ENCODE measurements around the gene OR6B1. TPM values are rescaled to one million over a fixed set of nuclear protein-coding genes. Genes with fewer than 3 reads are reported as not detected.
A peak's percentile ranks its signal among the peaks of the same experiment; 100 is the strongest.

OR6B1 gene
- total RNA-seq, 2 donors from 2014 or later: not detected

DNA sequence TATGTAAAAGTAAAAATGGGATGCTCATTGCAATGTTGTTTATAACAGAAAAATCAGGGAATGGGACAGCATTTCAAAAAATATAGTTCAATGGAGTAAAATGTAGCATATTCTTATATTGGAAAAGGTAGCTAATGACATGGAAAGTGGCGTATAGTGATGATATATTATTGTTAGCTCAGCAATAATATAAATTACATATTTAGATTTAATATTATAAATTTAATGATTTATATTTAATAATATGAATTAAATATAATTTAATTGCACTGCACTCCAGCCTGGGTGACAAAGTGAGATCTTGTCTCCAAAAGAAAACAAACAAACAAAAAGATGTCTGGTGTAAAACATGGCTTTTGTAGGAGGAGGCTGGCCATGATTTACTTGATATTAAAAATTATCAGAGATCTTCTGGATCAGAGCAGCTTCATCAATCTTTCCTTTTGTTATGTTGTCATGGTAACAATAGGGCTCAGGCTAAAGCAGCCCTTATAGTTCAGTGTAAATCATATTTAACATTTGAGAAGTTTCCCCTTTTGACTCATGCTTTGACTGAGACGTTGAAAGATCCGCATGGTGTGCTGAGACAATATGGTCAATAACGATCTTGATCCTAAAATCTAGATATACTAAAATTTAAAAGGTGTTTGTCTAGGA is 23.2 kb downstream of the OR6B1 start:
- Histone ChIP-seq H3K36me3 (replicated peaks in 1 of 2; ENCODE audit: insufficient read depth in 1 of 2, low read depth in 2 of 2) (no peaks in the 10 kb centered on the region), H3K27me3 (no peaks in the 10 kb centered on the region), H3K27ac (no peak overlapping the region), H3K9me3 (no peaks in the 10 kb centered on the region), H3K4me1 (no peaks in the 10 kb centered on the region), H3K4me3 (no peak overlapping the region)
- no peak for DNase-seq
- intact Hi-C loops (cut with DNase I): no loop called here
- ATAC-seq: no peak
- WGBS, 2 donors: 75 to 81% methylated on average over 4 of the region's 4 CpGs
- TF ChIP-seq, protein P1, sequence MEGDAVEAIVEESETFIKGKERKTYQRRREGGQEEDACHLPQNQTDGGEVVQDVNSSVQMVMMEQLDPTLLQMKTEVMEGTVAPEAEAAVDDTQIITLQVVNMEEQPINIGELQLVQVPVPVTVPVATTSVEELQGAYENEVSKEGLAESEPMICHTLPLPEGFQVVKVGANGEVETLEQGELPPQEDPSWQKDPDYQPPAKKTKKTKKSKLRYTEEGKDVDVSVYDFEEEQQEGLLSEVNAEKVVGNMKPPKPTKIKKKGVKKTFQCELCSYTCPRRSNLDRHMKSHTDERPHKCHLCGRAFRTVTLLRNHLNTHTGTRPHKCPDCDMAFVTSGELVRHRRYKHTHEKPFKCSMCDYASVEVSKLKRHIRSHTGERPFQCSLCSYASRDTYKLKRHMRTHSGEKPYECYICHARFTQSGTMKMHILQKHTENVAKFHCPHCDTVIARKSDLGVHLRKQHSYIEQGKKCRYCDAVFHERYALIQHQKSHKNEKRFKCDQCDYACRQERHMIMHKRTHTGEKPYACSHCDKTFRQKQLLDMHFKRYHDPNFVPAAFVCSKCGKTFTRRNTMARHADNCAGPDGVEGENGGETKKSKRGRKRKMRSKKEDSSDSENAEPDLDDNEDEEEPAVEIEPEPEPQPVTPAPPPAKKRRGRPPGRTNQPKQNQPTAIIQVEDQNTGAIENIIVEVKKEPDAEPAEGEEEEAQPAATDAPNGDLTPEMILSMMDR (IDR thresholded peaks at IDR 0.05): no peak
- no peak for TF ChIP-seq POLR2A (IDR thresholded peaks at IDR 0.05)

DNA sequence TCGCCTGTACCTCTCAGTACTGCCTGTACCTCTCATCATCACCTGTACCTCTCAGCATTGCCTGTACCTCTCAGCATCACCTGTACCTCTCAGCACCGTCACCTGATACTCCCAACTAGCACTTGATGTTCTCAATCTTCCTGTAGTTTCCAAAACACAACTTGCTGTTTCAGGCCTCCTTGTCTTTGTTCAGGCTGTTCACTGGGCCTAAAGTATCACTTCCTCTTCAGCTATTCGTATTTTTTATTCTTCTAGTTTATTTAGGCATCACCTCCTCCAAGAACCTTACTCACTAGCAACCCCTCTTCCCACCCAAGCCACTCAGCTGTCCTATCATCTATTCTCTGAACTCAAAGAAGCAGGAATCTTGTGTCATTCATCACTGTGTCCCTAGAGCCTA is 24.1 kb downstream of the OR6B1 start:
- 69 to 71% methylated on average over 3 of the region's 3 CpGs for WGBS, 2 donors
- TF ChIP-seq, protein P1 (IDR thresholded peaks at IDR 0.05): no peak
- no peak for TF ChIP-seq POLR2A (IDR thresholded peaks at IDR 0.05)
- no peaks in the 10 kb centered on the region for H3K36me3 ChIP-seq (replicated peaks in 1 of 2; ENCODE audit: insufficient read depth in 1 of 2, low read depth in 2 of 2)

DNA sequence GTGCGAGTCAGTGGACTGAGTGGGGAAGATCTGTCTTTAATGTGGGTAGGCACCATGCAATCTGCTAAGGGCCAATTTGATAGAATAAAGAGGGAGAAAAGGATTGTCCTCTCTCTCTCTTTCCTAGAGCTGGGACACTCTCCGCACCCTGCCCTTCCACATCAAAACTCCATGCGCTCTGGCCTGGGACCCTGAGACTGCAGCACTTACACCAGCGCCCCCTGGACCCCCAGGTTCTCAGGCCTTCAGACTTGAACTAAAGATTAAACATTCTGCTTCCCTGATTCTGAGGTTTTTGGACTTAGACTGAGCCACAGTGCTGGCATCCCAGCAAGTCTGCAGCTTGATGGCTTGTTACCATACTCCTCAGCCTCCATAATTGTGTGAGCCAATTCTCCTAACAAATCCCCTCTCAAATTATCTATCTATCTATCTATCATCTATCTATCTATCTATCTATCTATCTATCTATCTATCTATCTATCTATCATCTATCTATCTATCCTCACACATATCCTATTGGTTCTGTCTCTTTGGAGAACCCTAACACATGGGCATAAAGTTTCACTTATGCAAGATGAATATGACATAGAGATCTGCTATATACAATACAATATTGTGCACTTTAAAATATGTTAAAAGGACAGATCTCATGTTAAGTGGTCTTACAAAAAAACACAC is 26.2 kb downstream of the OR6B1 start:
- ATAC-seq: no peak
- H3K27me3 ChIP-seq: no peaks in the 10 kb centered on the region
- H3K36me3 ChIP-seq (replicated peaks in 1 of 2; ENCODE audit: insufficient read depth in 1 of 2, low read depth in 2 of 2): no peaks in the 10 kb centered on the region
- TF ChIP-seq, protein P1 (IDR thresholded peaks at IDR 0.05): no peak
- TF ChIP-seq POLR2A (IDR thresholded peaks at IDR 0.05): no peak
- H3K27ac ChIP-seq: no peak overlapping the region
- no peaks in the 10 kb centered on the region for H3K4me1 ChIP-seq
- 53 to 72% methylated on average over 4 of the region's 4 CpGs for WGBS, 2 donors
- no peaks in the 10 kb centered on the region for H3K9me3 ChIP-seq
- intact Hi-C loops (cut with DNase I): no loop called here
- no peak for DNase-seq
- no peak overlapping the region for H3K4me3 ChIP-seq

More for the DNA sequence above, 24.1 kb downstream of the OR6B1 start:
- Histone ChIP-seq H3K27ac (no peak overlapping the region), H3K4me3 (no peak overlapping the region), H3K27me3 (no peaks in the 10 kb centered on the region), H3K9me3 (no peaks in the 10 kb centered on the region), H3K4me1 (no peaks in the 10 kb centered on the region)
- intact Hi-C loops (cut with DNase I): no loop called here
- no peak for DNase-seq
- ATAC-seq: no peak

DNA sequence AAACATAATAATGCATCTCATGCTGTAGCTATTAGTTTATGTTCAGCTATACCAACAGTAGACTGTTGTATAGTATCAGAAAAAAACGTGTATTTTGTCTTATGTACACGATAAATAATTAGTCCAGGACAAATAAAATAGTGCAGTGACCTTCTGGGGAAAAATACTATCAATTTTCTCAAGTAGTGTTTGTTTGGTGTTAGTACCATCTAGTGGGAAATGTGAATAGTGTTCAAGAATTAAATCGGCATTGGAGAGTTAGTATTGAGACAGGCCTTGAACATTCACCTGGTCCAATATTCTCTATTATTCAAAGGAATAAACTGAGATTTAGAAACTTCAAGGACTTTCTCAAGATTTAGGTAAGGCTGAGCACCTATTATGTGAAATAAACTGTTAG is 26.9 kb downstream of the OR6B1 start:
- no peaks in the 10 kb centered on the region for H3K27me3 ChIP-seq
- no peak for ATAC-seq
- intact Hi-C loops (cut with DNase I): no loop called here
- no peak for TF ChIP-seq POLR2A (IDR thresholded peaks at IDR 0.05)
- TF ChIP-seq, protein P1 (IDR thresholded peaks at IDR 0.05): peak in 6 of 7 experiments; percentile 25 to 65 (median 54)
- no peak for DNase-seq
- WGBS, 2 donors: 2 to 4% methylated on average over 3 of the region's 3 CpGs
- no peaks in the 10 kb centered on the region for H3K9me3 ChIP-seq
- H3K36me3 ChIP-seq (replicated peaks in 1 of 2; ENCODE audit: insufficient read depth in 1 of 2, low read depth in 2 of 2): no peaks in the 10 kb centered on the region
- H3K4me3 ChIP-seq: no peak overlapping the region
- no peak overlapping the region for H3K27ac ChIP-seq
- no peaks in the 10 kb centered on the region for H3K4me1 ChIP-seq

Data from body of pancreas (tissue), 4 donors.